ENCODE data around the gene DNER.

DNER gene

GRCh38 chr2:229477269-229477755 is 237.0 kb downstream of the DNER start:
- no peak for DNase-seq

- DNase-seq: no peak
These were observed 238.6 kb downstream of the DNER start for GRCh38 chr2:229475778-229476177.

- DNase-seq: no peak
These were observed 240.2 kb downstream of the DNER start for GRCh38 chr2:229474125-229474524.

GRCh38 chr2:229470781-229471180 is 243.6 kb downstream of the DNER start:
- no peak for DNase-seq

- no peak for DNase-seq
These were observed 246.6 kb downstream of the DNER start for GRCh38 chr2:229467783-229468182.

GRCh38 chr2:229463841-229464346 is 250.5 kb downstream of the DNER start:
- no peak for DNase-seq

GRCh38 chr2:229462112-229462511 is 252.2 kb downstream of the DNER start:
- DNase-seq: no peak

GRCh38 chr2:229456091-229456490 is 258.3 kb downstream of the DNER start:
- no peak for DNase-seq

- no peak for DNase-seq
These were observed 259.3 kb downstream of the DNER start for GRCh38 chr2:229454934-229455631.

GRCh38 chr2:229453230-229453629 is 261.1 kb downstream of the DNER start:
- no peak for DNase-seq

GRCh38 chr2:229451852-229452251 is 262.5 kb downstream of the DNER start:
- no peak for DNase-seq

GRCh38 chr2:229447227-229447626 is 267.1 kb downstream of the DNER start:
- no peak for DNase-seq

GRCh38 chr2:229446350-229446749 is 268.0 kb downstream of the DNER start:
- DNase-seq: no peak

- DNase-seq: no peak
These were observed 268.7 kb downstream of the DNER start for GRCh38 chr2:229445501-229446211.

- no peak for DNase-seq
These were observed 269.3 kb downstream of the DNER start for GRCh38 chr2:229445019-229445418.

- no peak for DNase-seq
These were observed 270.6 kb downstream of the DNER start for GRCh38 chr2:229443546-229444268.

GRCh38 chr2:229443141-229443540 is 271.2 kb downstream of the DNER start:
- no peak for DNase-seq

- no peak for DNase-seq
These were observed 275.8 kb downstream of the DNER start for GRCh38 chr2:229438430-229439159.

- DNase-seq: no peak
These were observed 276.9 kb downstream of the DNER start for GRCh38 chr2:229437467-229437866.

- DNase-seq: no peak
These were observed 280.2 kb downstream of the DNER start for GRCh38 chr2:229434187-229434586.

GRCh38 chr2:229433351-229433750 is 281.0 kb downstream of the DNER start:
- no peak for DNase-seq

- DNase-seq: no peak
These were observed 282.9 kb downstream of the DNER start for GRCh38 chr2:229431327-229431954.

All from activated effector memory CD4-positive, alpha-beta T cell treated with Interleukin-2 at 50 U/mL for 16 hours (primary cell).